Type B pancreatic cell (in vitro differentiated cells): ENCODE data around the gene CERS6. TPM values are rescaled to one million over a fixed set of nuclear protein-coding genes. Genes with fewer than 3 reads are reported as not detected.
A peak's percentile ranks its signal among the peaks of the same experiment; 100 is the strongest.

Experiments used
- DNase-seq: peaks from one replicate; pipeline ENCODE4 v3.0.0; 2021; ENCODE audit warnings: mixed read lengths; ENCODE audit not compliant: unreplicated experiment; ENCODE audit errors: extremely low spot score
- H3K27ac Mint-ChIP-seq: 2 replicates; pipeline ENCODE4 v1.8.0; 2021; ENCODE audit warnings: mild to moderate bottlenecking, mixed read lengths
- H3K27me3 Mint-ChIP-seq: 2 replicates; pipeline ENCODE4 v1.8.0; 2021; ENCODE audit warnings: mixed read lengths
- H3K36me3 Mint-ChIP-seq: 2 replicates; pipeline ENCODE4 v1.8.0; 2021; ENCODE audit warnings: mixed read lengths
- H3K4me1 Mint-ChIP-seq: one replicate; pipeline ENCODE4 v1.8.0; 2021; ENCODE audit warnings: mixed read lengths; ENCODE audit not compliant: unreplicated experiment
- H3K4me3 Mint-ChIP-seq: 2 replicates; pipeline ENCODE4 v1.8.0; 2021; ENCODE audit warnings: mild to moderate bottlenecking, mixed read lengths
- H3K9me3 Mint-ChIP-seq: 2 replicates; pipeline ENCODE4 v1.8.0; 2021; ENCODE audit warnings: mixed read lengths
- total RNA-seq: library from RNA; stranded (reverse); gene quantifications from 2 replicates; pipeline ENCODE4 v1.2.1, GENCODE V29; 2021; ENCODE audit warnings: low replicate concordance
- TF ChIP-seq, protein P1 (sequence below): fragments of 200-600 bp; sonication (generic); conservative IDR thresholded peaks from 2 replicates; pipeline ENCODE4 v1.5.0; 2021; ENCODE audit warnings: antibody characterized with exemption, mild to moderate bottlenecking

Gene CERS6
- total RNA-seq, 1 donor from 2014 or later, result 43.0 TPM

GRCh38 chr2:168524005-168524404, 67.9 kb downstream of the CERS6 start:
- peaks cover 7% of the 10 kb centered on the region for H3K9me3 Mint-ChIP-seq
- DNase-seq, result no peak
- TF ChIP-seq, protein P1, sequence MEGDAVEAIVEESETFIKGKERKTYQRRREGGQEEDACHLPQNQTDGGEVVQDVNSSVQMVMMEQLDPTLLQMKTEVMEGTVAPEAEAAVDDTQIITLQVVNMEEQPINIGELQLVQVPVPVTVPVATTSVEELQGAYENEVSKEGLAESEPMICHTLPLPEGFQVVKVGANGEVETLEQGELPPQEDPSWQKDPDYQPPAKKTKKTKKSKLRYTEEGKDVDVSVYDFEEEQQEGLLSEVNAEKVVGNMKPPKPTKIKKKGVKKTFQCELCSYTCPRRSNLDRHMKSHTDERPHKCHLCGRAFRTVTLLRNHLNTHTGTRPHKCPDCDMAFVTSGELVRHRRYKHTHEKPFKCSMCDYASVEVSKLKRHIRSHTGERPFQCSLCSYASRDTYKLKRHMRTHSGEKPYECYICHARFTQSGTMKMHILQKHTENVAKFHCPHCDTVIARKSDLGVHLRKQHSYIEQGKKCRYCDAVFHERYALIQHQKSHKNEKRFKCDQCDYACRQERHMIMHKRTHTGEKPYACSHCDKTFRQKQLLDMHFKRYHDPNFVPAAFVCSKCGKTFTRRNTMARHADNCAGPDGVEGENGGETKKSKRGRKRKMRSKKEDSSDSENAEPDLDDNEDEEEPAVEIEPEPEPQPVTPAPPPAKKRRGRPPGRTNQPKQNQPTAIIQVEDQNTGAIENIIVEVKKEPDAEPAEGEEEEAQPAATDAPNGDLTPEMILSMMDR, result no peak
- no peak overlapping the region for H3K4me3 Mint-ChIP-seq
- no peaks in the 10 kb centered on the region for H3K27me3 Mint-ChIP-seq
- H3K4me1 Mint-ChIP-seq, result peaks cover 51% of the 10 kb centered on the region
- no peak overlapping the region for H3K27ac Mint-ChIP-seq
- peaks cover 7% of the 10 kb centered on the region for H3K36me3 Mint-ChIP-seq

GRCh38 chr2:168525020-168525419, 68.9 kb downstream of the CERS6 start:
- no peak overlapping the region for H3K4me3 Mint-ChIP-seq
- peaks cover 8% of the 10 kb centered on the region for H3K9me3 Mint-ChIP-seq
- no peak for DNase-seq
- no peak overlapping the region for H3K27ac Mint-ChIP-seq
- peaks cover 60% of the 10 kb centered on the region for H3K4me1 Mint-ChIP-seq
- peaks cover 9% of the 10 kb centered on the region for H3K36me3 Mint-ChIP-seq
- no peaks in the 10 kb centered on the region for H3K27me3 Mint-ChIP-seq
- TF ChIP-seq, protein P1, result no peak

- Mint-ChIP-seq H3K4me1 (peaks cover 65% of the 10 kb centered on the region), H3K27ac (peak overlapping the region; percentile 85)
Measured at GRCh38 chr2:168525716-168526446, 69.8 kb downstream of the CERS6 start.

DNA sequence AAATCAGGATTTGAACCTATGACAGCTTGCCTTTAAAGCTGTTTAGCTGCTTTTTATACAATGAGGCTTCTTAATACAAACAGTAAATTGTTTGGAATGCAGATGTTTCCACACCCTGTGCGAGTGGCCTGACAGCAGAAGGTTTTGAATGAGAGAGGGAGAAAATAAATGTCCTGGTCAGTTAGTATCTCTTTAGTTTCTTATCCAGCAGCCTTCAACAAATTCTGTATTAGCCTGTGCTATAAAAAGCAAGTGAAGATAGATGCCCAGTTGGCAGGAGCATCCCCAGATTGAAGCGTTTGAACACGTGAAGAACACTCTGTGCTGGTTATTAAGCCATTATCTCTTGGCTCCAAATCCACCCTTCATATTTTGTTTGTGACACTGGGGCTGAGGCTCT, 70.6 kb downstream of the CERS6 start:
- H3K27me3 Mint-ChIP-seq, result no peaks in the 10 kb centered on the region
- peaks cover 9% of the 10 kb centered on the region for H3K36me3 Mint-ChIP-seq
- H3K27ac Mint-ChIP-seq, result peak overlapping the region; percentile 85

More at GRCh38 chr2:168525716-168526446, 69.8 kb downstream of the CERS6 start:
- DNase-seq, result no peak
- TF ChIP-seq, protein P1, result no peak
- H3K9me3 Mint-ChIP-seq, result peaks cover 8% of the 10 kb centered on the region
- H3K27me3 Mint-ChIP-seq, result no peaks in the 10 kb centered on the region
- H3K4me3 Mint-ChIP-seq, result no peak overlapping the region
- peaks cover 9% of the 10 kb centered on the region for H3K36me3 Mint-ChIP-seq

DNA sequence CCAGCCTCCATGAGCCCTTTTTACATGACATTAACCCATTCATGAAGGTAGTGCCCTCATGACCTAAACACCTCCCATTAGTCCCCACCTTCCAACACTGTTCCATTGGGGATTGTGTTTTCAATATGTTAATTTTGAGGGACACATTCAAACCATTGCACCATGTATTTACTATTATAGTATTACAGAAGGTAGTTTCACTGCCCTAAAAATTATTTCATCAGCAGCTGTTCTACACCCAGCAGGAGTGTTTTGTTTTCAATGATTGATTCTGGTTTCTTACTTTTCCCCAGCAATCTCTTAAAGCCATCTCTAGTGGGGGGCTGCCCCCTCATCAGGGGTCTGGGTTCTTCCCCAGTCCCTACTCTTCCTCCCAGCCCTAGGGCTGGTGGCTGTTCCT, 71.9 kb downstream of the CERS6 start:
- Mint-ChIP-seq H3K4me1 (peaks cover 51% of the 10 kb centered on the region), H3K36me3 (peaks cover 9% of the 10 kb centered on the region), H3K4me3 (no peak overlapping the region), H3K27ac (no peak overlapping the region), H3K9me3 (peaks cover 8% of the 10 kb centered on the region), H3K27me3 (no peaks in the 10 kb centered on the region)
- TF ChIP-seq, protein P1, result no peak
- no peak for DNase-seq

More for the DNA sequence above, 70.6 kb downstream of the CERS6 start:
- Mint-ChIP-seq H3K4me1 (peaks cover 57% of the 10 kb centered on the region), H3K4me3 (peak overlapping the region; percentile 27), H3K9me3 (peaks cover 8% of the 10 kb centered on the region)
- TF ChIP-seq, protein P1, result no peak
- no peak for DNase-seq
